ENCODE measurements around the gene LATS2. TPM values are rescaled to one million over a fixed set of nuclear protein-coding genes. Genes with fewer than 3 reads are reported as not detected.

LATS2 gene
- total RNA-seq, 1 donor from 2014 or later, result 29.8 TPM

DNA sequence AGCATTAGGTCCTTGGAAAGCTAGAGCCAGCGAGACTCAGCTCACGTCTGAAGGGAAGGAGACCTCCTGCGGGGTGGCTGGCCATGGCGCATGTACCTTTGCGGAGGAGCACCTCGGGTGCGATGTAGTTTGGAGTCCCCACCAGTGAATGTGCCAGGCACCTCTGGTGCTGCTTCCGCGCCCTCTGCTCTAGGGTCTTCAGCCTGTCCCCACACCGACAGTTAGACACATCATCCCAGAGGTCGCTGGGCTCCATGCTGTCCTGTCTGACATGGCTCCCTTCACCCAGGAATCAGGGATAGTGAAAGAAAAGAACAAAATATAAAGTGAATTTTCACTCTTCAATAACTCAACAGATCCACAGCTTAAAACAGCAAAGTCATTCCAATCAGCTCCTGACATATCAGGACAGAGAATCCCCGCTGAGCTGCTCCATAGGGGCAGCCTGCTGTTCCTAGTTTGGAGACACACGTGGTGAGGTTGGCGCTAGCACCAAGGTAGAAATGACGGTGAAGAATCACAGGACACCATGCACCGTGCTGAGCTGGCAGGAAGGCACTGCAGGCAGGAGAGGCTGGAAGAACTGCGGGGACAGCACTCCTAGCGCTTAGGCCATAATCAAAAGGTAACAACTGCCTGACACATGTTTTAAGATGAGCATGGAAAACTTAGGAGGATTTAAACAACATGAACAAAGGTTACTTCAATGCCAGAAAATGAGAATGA lies 79.9 kb downstream of the LATS2 start:
- Mint-ChIP-seq H3K9me3 (ENCODE audit: unreplicated experiment) (no peaks in the 10 kb centered on the region), H3K4me3 (ENCODE audit: unreplicated experiment) (no peak overlapping the region), H3K4me1 (ENCODE audit: unreplicated experiment) (peaks cover 11% of the 10 kb centered on the region), H3K27me3 (ENCODE audit: unreplicated experiment) (peaks cover 6% of the 10 kb centered on the region), H3K36me3 (ENCODE audit: low read depth, unreplicated experiment) (peaks cover 34% of the 10 kb centered on the region), H3K27ac (ENCODE audit: unreplicated experiment) (no peak overlapping the region)
- TF ChIP-seq, protein P1, sequence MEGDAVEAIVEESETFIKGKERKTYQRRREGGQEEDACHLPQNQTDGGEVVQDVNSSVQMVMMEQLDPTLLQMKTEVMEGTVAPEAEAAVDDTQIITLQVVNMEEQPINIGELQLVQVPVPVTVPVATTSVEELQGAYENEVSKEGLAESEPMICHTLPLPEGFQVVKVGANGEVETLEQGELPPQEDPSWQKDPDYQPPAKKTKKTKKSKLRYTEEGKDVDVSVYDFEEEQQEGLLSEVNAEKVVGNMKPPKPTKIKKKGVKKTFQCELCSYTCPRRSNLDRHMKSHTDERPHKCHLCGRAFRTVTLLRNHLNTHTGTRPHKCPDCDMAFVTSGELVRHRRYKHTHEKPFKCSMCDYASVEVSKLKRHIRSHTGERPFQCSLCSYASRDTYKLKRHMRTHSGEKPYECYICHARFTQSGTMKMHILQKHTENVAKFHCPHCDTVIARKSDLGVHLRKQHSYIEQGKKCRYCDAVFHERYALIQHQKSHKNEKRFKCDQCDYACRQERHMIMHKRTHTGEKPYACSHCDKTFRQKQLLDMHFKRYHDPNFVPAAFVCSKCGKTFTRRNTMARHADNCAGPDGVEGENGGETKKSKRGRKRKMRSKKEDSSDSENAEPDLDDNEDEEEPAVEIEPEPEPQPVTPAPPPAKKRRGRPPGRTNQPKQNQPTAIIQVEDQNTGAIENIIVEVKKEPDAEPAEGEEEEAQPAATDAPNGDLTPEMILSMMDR (IDR thresholded peaks at IDR 0.05; ENCODE audit: unreplicated experiment), result no peak
- DNase-seq (ENCODE audit: low spot score), result no peak

DNA sequence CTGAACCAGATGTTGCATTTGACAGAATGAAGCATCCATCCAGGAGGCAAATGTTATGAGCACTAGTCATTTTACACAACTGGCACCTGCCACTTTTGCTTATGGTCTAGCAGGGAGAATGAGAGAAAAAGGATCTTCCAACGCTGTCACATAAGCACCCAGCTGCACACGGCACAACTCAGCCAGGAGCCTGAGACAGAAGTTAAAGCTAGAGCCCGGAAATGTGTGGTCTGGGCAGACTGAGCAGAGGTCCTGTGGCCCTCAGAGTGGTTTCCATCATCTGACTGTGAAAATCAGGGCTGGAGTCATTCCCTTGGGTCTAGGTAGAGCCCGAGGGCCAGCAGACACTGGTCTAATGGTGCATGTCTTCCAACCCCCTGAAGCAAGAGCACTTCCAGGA lies 80.5 kb downstream of the LATS2 start:
- Mint-ChIP-seq H3K4me1 (ENCODE audit: unreplicated experiment) (peaks cover 16% of the 10 kb centered on the region), H3K9me3 (ENCODE audit: unreplicated experiment) (no peaks in the 10 kb centered on the region), H3K4me3 (ENCODE audit: unreplicated experiment) (no peak overlapping the region), H3K36me3 (ENCODE audit: low read depth, unreplicated experiment) (peaks cover 32% of the 10 kb centered on the region), H3K27me3 (ENCODE audit: unreplicated experiment) (peaks cover 7% of the 10 kb centered on the region), H3K27ac (ENCODE audit: unreplicated experiment) (no peak overlapping the region)
- DNase-seq (ENCODE audit: low spot score), result no peak
- TF ChIP-seq, protein P1 (IDR thresholded peaks at IDR 0.05; ENCODE audit: unreplicated experiment), result no peak

DNA sequence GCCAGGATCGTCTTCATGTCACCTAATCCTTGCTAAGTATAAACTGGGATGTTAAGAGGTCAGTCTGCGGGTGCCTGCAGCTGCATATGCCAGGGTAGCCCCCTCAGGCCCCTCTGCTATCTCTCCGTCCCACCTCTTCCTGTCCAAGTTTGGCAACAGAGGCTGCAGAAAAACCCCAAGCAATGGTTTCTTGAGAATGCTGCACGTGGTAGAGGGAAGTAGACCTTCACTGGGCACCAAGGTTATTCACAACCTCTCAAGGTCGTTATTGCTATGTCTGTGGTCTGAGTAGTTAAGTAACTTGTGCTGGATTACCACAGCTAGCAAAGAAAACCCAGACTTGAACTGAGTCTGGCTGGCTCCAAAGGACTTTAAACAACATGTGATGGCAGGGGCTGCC lies 81.0 kb downstream of the LATS2 start:
- H3K4me1 Mint-ChIP-seq (ENCODE audit: unreplicated experiment), result peaks cover 17% of the 10 kb centered on the region
- H3K27me3 Mint-ChIP-seq (ENCODE audit: unreplicated experiment), result peaks cover 8% of the 10 kb centered on the region
- peaks cover 32% of the 10 kb centered on the region for H3K36me3 Mint-ChIP-seq (ENCODE audit: low read depth, unreplicated experiment)
- no peak overlapping the region for H3K4me3 Mint-ChIP-seq (ENCODE audit: unreplicated experiment)
- no peaks in the 10 kb centered on the region for H3K9me3 Mint-ChIP-seq (ENCODE audit: unreplicated experiment)
- H3K27ac Mint-ChIP-seq (ENCODE audit: unreplicated experiment), result no peak overlapping the region
- TF ChIP-seq, protein P1 (IDR thresholded peaks at IDR 0.05; ENCODE audit: unreplicated experiment), result no peak
- DNase-seq (ENCODE audit: low spot score), result no peak

DNA sequence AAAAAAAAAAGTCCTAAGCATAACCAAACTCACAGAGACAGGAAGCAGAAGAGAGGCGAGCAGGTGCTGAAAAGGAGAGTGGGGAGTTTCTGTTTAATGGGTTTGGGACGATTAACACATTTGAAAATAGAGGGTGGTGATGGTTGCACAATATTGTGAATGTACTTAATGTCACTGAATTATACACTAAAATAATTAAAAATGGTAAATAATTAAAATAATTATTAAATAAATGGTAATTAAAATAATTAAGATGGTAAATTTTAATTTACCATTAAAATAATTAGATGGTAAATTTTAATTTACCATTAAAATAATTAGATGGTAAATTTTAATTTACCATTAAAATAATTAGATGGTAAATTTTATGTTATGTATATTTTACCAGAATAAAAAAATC lies 84.0 kb downstream of the LATS2 start:
- H3K27me3 Mint-ChIP-seq (ENCODE audit: unreplicated experiment), result peaks cover 8% of the 10 kb centered on the region
- H3K4me1 Mint-ChIP-seq (ENCODE audit: unreplicated experiment), result peaks cover 13% of the 10 kb centered on the region
- no peak overlapping the region for H3K4me3 Mint-ChIP-seq (ENCODE audit: unreplicated experiment)

More for the DNA sequence above, 84.0 kb downstream of the LATS2 start:
- H3K36me3 Mint-ChIP-seq (ENCODE audit: low read depth, unreplicated experiment), result peaks cover 45% of the 10 kb centered on the region
- peak overlapping the region; percentile 59 for H3K27ac Mint-ChIP-seq (ENCODE audit: unreplicated experiment)
- TF ChIP-seq, protein P1 (IDR thresholded peaks at IDR 0.05; ENCODE audit: unreplicated experiment), result no peak
- DNase-seq (ENCODE audit: low spot score), result no peak
- no peaks in the 10 kb centered on the region for H3K9me3 Mint-ChIP-seq (ENCODE audit: unreplicated experiment)
